ENCODE measurements around the gene ASS1.

Gene ASS1

DNA sequence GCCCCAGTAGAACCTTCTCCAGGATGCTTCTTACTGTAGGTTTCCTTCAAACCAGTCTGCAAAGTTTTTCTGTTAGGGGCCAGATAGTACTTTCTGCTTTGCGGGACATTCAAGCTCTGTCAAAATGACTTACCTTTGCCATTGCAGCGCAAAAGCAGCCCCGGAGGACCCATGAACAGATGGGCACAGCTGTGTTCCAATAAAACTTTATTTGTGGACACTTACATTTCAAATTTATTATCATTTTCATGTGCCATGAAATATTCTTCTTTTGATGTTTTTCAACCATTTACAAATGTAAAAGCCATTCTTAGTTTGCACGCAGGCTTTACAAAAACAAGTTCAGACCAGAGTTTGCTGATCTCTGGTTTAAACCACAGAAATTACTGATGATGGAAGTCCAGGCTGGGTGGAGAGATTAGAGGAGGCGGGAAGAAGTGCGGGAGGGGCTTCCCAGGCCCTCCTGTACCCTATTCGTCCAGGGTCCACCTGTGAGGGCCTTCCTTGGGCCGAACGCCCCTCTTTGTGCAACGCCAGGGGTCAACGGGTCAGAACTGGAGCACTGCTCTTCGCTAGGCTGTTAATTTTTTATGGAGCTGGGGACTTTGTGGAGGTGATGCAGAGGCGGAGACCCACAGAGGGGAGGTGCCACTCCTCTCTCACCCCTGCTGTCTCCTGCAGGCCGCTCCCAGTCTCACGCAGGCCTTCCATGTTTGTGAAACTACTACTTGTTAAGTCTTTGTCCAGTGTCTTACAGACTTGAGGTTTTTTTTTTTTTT, 7.6 kb upstream of the ASS1 start:
- DNase-seq, result no peak

DNA sequence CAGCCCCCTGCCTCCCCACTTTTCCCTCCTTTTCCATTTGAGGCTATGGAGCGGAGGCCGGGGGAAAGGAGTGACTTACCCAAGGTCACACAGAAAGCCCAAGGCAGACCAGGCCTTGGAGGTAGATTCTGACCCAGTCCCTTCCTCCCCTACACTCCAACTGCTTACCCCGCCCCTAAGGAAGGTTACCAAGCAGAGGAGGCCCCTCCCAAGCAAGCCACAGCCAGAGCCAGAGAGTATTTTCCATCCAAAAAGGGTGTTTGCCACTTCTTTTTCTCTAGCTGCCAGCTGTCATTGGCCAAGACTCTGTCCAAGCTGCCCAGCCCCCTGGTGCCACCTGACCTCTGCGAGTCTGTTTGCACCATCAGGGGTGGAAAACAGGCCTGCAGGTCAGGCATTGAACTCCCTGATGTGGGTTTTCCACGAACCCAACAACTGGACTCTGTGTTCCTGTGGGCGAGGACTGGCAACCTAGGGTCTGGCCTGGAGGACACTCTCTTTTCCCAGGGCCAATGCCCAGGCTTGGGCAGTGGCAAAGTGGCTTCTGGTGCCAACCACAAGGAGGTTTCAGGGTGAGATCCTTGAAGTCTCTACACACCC, 6.3 kb upstream of the ASS1 start:
- no peak for DNase-seq

DNA sequence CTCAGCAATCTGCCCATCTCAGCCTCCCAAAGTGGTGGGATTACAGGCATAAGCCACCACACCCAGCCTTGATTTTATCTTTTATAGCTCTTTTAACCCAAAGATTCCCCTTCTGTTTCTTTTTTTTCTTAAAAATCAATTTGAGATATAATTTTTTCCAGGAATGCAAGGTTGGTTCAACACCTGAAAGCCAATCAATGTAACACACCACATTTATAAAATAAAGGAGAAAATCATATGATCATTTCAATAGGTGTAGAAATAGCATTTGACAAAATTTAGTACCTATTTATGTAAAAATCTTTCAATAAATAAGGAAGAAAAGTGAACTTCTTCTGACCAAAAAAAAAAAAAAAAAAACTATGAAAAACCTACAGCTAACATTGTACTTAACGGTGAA, 3.7 kb upstream of the ASS1 start:
- no peak for DNase-seq

DNA sequence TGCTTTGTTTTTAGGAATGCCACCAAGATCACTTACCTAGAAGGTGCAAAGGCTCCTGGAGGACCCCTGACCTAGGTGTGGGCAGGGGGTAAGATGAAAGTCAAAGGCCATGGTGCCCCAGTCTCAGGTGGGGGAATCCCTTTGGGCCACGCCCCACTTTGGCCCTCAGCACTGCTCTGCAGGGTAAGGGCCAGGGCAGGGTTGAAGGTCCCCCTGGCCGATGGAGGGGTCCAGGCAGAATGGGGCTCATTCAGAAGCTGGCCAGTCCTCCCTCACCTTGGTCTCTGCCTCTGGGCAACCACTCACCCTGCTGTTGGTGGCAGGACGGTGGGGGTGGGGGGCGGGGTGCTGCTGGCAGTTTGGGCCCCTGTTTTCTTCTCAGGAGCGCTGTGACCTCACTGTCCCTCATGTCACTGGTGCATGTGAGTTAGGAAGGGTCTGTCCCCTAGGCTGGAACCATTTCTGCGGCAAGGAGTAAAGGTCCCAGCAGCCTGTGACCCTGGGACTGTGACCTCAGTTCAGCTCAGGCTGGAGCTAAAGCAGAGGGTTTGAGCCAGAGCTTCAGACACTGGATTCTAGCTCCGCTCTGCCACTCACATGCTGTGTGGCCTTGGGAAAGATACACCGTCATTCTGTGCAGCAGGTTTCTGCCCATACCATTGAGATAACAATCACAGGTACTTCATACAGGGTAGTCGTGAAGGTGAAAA, 1.9 kb upstream of the ASS1 start:
- DNase-seq, result no peak

DNA sequence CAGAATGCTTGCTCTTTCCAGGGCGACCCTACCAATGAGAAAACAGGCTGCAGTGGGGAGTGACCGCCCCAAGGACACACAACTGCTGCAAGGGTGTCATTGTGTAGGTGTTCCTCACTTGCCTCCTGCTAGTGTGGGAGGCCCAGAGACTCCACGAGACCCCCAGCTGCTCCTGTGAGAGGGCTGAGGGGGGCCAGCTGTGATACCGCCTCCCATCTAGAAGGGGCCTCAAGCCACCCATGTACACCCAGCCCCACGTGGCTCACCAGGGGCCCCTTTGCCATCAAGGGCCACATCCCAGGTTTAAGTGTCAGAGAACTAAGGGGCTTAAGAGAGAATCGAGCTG, 1.3 kb upstream of the ASS1 start:
- no peak for DNase-seq

DNA sequence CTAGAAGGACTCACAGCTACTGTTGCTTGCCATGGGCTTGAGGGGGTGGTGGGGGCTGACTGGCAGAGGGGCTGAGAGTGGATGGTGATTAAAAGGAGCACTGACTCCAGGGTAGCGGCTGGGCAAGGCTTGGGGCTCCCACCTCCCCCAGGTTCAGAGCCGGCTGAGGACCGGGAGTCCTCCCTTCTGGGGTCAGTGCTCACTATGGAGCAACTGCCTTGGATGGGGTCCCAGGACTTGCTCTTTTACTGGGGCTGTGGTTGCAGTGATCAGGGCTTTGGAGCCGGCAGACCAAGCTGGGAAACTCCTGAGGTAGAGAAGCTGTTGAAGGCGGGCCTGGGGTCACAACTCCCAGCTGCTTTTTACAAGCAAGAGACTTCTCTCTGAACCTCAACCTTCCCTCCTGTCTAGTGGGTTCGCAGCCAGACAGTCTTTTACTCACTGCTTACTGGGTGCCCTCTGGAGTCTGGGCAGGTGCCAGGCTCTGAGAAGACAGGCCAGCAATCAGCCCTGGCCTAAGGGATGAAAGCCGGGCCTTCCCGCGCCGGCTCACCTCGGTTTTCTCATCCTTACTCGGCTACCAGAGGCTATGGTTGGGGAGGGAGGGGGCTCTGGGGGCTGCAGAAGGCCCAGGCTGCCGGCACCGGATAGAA, 795 bp upstream of the ASS1 start:
- DNase-seq, result no peak

DNA sequence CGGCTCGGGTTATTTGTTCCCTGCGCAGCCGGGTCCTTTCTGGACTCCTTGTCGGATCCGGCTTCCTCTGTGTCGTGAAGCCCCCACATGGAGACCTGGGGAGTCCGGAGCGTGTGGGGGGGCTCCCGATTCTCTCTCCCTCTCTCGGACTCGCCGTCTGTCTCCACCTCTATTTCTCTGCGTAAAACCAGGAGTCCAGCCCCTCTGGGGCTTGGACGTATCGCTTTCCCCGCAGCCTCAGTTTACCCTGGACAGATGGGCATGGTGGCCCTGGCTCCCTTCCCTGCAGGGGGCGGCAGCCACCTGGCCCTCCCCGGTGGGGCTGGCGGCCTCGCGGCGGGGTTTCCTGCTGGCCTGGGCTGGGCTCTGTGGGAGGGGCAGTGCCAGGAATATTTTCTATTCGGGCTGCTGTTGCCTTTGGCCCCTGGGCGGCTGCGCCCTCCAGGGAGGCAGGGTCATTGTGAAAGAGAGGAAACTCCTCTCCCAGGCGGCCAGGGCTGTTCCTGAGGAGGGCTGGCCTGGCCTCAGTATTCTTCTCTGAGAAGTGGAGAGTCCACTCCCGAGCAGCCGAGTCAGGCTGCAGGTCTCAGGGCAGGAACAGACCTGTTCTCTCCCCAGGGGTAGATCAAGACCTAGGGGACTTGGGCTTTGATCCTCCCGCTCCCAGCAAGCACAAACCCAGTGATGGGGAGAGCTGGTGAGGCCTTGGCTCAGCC, 665 bp downstream of the ASS1 start:
- DNase-seq, result no peak

DNA sequence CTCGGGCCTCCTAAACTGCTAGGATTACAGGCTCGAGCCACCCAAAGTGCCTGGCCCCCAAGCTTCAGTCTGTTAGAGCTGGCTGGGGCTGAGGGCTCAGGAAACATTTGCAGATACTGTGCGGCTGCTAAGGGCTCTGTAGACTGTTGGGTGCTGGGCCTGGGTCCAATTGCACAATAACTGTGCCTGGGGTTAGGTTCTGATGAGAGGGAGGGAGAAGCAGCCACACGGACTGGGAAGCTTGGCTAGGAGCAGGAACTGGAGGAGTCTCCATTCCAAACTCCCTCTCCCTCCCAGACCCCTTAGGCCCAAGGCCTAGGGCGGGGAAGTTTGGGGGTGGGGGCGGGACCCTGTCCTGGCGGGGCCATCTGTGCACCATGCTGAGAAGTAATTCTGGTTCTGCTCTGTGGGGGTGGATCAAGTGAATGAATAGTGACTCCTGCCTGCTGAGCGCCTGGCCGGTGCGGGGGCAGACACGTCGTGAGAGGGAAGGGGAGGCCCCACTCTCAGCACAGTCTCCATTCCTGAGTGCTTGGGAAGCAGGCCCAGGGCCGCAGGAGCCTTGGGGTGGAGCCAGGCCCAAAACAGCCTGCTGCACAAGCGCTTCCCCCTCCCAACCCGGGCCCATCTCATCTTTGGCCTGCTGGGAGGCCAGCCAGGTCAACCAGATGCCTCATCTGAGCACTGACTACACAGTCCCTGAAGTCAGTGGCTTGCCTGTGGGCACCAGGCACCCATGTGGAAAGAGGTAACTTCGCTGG, 1.5 kb downstream of the ASS1 start:
- DNase-seq, result no peak

DNA sequence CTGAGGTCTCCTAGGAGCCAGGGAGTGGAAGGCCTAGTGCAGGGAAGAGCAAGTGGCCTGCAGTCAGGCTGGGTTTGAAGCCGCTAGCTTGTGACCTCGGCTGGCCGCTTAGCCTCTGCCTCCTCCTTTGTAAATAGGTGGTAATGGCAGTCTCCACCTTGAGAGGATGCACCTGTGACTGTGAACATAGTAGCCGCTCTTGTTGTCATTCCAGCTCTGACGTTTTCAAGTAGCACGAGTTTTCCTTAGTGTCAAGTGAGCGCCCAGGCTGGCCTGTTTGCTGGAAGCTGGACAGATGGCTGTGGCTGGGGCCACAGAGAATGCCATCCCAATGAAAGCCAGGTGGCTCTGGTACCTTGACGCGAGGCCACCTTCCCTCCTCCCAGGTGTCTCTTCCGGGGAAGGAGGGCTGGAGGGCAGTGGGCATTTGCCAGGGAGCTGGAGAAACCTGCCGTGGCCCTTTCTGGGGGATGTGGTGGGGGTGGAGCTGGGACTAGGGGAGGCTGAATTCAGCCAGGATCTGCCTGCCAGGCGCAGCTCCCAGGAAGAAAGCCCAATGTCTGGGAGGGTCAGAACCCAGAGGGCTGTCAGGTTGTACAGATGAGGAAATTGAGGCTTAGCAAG, 2.5 kb downstream of the ASS1 start:
- DNase-seq, result no peak

DNA sequence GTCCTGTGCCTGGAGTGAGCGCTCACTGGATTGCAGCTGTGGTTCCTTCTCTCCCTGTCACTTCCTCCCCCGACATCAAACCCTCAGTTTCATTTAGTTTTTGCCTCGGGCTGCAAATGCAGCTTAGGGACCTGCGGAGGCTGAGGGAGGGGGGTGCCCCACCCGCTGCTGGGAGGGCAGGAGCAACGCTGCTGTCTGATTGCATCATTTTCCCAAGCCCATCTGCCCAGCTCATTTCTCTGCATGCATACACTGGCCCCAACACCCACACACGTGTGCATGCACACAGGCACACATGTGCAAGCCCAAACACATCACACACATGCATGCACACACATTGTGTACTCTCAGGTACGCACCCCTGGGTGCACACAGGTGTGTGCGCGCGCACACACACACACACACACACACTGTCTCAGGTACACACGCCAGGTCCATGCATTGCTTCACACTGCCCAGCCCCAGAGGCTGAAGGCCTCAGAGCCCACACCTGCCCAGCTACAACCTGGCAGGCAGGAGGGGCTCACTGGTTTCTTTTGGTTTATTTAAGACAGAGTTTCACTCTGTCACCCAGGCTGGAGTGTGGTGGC, 3.4 kb downstream of the ASS1 start:
- DNase-seq, result peak; percentile 23

DNA sequence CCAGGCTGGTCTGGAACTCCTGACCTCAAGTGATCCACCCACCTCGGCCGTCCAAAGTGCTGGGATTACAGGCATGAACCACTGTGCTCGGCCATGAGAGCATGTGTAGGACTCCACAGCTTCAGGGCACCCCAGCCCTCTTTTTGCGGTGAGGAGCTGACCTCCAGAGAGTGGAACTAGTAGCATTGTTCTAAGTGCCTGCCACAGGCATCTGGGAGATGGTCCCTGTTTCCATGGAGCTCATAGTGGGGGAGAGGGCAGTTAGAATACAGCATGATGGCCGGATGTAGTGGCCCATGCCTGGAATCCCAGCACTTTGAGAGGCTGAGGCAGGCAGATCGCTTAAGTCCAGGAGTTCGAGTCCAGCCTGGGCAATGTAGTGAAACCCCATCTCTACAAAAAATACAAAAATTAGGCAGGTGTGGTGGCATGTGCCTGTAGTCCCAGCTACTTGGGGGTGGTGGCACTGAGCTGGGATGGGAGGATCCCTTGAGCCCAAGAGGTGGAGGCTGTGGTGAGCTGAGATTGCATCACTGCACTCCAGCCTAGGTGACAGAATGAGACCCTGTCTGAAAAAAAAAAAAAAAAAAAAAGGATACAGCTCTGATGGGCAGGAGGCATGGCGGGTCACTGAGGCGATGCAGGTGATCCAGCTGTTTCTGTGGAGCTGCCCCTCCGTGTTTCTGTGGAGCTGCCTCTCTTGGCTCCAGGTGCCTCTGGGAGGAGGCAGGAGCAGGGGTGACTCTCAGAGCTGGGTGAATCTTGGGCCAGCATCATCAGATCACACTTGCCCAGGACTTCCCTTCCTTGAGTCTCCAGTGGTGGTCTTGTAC, 4.2 kb downstream of the ASS1 start:
- no peak for DNase-seq

DNA sequence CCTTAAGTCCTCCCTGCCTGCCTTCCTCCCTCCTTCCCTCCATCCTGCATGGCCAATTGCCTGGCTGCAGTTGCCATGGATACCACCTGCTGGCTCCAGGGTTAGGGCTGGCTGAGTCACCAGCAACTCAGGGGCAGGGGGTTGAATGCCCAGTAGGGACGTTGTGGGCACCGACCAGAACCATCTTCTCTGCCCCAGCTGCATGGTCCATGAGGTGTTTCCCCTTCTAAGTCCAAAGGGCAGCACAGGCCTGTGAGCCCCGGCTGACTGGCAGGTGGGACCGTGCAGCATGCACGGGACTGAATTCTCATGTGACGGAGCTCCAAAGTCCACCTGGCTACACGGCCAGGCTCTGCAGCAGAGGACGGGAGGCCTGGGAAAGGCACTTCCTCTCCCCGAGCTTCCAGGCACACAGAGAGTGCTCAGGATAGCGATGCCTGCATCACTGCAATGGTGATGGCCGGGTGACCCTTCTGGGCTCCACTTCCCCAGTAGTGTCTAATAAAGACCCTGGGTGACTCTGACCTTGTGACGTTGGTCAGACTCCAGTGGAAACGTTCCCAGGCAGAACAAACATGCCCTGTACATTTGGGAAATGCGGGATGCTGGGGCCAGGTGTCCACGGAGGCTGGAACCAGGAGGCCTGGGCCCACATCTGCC, 5.7 kb downstream of the ASS1 start:
- DNase-seq, result no peak

DNA sequence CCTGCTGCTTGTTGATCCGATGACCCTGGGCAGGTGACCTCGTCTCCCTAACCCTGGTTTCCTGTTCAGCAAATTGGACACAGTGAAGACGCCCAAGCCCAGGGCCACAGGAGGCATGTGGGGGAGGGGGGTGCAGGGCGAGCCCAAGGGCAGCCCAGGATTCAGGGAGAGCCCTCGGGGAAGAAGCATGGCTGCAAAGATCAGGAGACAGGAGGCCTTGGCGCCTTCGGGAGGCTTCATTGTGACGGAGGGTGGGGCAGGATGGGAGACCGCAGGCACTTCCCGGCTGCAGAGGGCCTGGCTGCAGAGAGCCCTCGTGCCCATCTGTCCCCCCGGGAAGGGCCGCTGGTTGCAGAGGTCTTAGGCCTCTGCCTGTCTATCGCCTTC, 6.2 kb downstream of the ASS1 start:
- DNase-seq, result no peak

DNA sequence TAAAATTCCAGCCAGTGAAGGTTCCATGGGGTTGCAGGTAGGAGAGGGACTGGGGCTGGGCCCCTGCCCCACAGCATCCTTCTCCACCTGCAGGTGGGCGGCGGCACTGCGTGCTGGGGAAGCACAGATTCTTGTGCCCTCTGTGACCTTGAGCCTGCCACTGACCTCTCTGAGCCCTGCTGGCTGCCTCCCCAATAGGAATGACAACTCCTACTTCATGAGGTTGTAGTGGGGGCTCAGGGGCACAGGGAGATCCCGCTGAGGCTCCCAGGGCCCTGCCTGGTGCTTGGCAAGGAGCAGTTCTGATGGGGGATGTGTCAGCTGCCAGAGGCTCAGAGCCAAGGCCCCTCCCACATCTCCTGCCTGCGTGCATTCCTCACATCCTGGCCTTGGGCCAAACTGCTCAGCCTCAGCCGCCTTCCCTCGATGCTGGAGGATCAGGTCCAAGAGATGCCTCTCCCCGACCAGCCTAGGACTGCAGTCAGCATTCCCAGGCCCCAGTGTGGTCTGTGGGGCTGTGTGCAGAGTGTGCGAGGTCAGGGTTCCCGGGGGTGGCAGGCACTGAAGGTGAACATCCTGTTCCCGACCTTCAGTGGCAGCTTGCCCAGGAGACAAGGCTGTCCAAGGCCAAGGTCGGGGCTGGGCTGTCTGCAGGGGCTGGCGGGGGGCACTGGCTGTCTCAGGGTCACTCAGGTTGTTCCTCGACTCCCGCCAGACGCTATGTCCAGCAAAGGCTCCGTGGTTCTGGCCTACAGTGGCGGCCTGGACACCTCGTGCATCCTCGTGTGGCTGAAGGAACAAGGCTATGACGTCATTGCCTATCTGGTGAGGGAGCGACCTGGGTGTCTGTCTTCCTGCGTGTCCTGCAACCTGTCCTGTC, 7.0 kb downstream of the ASS1 start:
- DNase-seq, result no peak

DNA sequence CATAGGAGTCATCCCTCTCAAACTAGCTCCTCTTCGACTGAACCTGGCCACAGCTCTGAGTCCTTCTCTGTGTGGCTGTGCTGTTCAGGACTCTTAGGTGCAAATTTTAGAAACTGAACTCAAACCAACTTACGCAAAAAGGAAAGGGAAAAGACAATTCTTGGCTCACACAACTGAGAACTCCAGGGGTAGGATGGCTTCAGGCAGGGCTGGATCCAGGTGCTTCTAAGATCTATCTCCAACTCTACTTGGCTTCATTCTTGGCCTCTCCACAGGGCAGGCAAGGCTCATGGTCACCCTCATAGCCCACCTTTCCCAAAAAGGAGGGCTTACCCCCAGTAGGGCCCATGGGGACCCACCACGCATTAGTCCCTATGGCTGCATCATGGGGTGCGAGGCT, 8.1 kb downstream of the ASS1 start:
- DNase-seq, result no peak

DNA sequence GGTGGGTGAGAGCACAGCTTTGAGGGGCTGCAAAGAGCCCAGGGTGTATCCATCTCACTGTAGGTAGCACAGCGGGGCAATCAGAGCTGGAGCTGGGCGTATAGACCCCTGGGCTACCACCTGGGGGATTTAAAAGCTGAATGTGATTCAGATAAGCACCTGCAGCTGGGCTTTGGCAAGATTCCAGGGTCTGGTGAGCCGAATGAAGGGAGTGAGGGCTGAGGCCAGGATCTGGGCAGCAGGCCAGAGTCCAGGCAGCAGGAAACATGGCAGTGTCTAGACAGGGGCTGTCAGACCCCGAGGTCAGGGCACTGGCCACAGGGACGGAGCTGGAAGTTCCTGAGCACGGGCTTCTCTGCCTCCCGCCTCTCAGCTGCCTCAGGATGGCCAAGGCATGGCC, 8.7 kb downstream of the ASS1 start:
- no peak for DNase-seq

DNA sequence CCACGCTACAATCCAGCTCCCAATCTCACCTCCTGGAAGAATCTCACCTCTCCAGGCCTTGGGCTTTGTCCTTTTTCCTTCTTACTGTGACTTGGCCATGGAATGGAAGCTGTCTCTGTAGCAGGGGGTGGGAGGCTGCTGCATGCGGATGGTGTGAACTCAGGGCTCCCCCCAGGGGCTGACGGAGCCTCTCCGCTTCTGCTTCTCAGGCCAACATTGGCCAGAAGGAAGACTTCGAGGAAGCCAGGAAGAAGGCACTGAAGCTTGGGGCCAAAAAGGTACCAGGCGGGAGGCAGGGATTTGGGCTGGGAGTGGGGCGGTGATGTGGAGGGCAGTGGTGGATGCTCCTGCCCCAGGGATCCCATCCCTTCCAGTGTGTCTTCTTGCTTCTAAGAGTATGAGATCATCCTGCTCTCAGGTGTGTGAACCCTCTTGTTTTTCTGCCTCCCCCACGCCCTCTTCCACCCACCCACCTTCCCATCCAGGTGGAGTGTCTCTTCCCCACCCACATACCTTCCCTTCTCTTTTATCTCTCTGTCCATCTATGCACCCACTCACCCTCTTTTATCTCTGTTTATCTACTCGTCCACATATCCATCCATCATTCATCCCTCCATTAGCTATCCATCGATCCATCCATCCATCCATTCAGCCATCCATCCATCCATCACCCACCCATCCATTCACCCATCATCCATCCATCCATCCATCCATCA, 9.5 kb downstream of the ASS1 start:
- DNase-seq, result no peak

DNA sequence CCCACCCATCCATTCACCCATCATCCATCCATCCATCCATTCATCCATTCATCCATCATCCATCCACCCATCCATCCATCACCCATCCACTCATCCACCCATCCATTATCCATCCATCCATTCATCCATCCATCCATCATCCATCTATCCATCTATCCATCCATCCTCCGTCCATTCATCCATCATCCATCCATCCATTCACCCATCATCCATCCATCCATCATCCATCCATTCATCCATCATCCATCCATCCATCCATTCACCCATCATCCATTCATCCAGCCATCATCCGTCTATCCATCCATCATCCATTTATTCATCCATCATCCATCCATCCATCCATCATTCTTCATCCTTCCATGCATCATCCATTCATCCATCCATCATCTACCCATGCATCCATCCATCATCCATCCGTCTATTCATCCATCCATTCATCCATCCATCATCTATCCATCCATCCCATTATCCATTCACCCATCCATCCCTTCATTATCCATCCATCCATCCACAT, 10.1 kb downstream of the ASS1 start:
- no peak for DNase-seq
